ENCODE results near the gene LTBR.

DNA sequence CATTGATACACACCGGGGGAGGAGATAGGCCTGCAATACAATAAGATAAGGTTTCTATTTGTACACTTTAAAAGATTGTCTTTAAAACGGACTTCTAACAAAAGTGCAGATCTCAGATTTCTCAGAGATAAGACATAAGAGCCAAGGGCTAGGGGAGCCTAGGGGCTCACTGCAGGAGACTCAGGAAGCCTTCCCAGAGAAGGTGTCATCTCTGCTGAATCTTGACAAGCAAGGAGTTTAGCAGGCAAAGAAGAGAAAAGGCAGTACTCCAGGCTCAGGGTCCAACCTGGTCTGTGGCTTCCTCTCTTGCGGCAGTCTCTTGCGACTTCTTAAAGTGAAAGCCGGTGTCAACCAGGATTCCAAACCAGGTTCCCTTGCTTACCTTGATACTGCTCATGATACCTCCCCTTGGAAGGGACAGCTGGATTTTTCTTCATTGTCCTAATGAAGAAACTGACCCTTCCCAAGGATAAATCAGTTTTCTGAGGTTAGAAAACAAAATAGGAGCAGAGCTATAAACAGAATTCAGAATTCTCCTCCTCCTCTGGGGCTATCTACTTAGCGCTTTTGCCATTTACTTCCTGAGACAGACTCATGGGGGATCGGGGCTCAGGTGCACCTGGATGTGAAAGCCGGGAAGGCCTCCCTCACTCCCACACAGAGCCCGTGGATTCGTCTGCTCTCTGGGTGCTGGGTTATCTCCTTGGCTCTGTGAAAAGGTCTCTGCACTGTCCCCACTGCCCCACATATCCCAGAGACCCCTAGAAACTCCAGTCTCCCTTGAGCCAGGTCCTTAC is 6.9 kb upstream of the LTBR start:
- TF ChIP-seq, protein P1, sequence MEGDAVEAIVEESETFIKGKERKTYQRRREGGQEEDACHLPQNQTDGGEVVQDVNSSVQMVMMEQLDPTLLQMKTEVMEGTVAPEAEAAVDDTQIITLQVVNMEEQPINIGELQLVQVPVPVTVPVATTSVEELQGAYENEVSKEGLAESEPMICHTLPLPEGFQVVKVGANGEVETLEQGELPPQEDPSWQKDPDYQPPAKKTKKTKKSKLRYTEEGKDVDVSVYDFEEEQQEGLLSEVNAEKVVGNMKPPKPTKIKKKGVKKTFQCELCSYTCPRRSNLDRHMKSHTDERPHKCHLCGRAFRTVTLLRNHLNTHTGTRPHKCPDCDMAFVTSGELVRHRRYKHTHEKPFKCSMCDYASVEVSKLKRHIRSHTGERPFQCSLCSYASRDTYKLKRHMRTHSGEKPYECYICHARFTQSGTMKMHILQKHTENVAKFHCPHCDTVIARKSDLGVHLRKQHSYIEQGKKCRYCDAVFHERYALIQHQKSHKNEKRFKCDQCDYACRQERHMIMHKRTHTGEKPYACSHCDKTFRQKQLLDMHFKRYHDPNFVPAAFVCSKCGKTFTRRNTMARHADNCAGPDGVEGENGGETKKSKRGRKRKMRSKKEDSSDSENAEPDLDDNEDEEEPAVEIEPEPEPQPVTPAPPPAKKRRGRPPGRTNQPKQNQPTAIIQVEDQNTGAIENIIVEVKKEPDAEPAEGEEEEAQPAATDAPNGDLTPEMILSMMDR (IDR thresholded peaks at IDR 0.05), result no peak
- no peak for TF ChIP-seq EZH2 (IDR thresholded peaks at IDR 0.05; ENCODE audit: borderline replicate concordance, insufficient read depth, low read depth, low read length, poor library complexity, severe bottlenecking)
